Measurements from ENCODE around the gene ERCC6. TPM values are rescaled to one million over a fixed set of nuclear protein-coding genes. Genes with fewer than 3 reads are reported as not detected.

The ERCC6 gene
- total and polyA plus RNA-seq, 4 donors, result 2.8 to 27.2 (median 11.2) TPM

GRCh38 chr10:49575489-49576072 is 36.7 kb upstream of the ERCC6 start:
- ATAC-seq (ENCODE audit: insufficient read depth, low FRiP score), result no peak
- H3K36me3 ChIP-seq (ENCODE audit: control insufficient read depth in 4 of 4, insufficient read depth in 4 of 4, low read length in 4 of 4), result no peaks in the 10 kb centered on the region
- H3K9me3 ChIP-seq (ENCODE audit: control insufficient read depth in 4 of 4, insufficient read depth in 3 of 4, low read length in 3 of 4), result peaks cover 0 to 2% (median 0%) of the 10 kb centered on the region in 4 donors
- H3K4me1 ChIP-seq (ENCODE audit: control insufficient read depth in 5 of 5, insufficient read depth in 5 of 5, low read length in 5 of 5), result no peaks in the 10 kb centered on the region
- 83 to 88% methylated on average over 11 of the region's 11 CpGs for WGBS, 2 donors
- no peak for TF ChIP-seq CTCF (IDR thresholded peaks at IDR 0.05; ENCODE audit: control extremely low read depth, extremely low read depth)
- H3K4me3 ChIP-seq, result no peak overlapping the region
- no peak overlapping the region for H3K27ac ChIP-seq (ENCODE audit: low read depth in 1 of 2, low read length in 1 of 2)
- H3K9ac ChIP-seq (ENCODE audit: insufficient read depth in 1 of 2, low read length in 2 of 2), result no peak overlapping the region
- no peak for DNase-seq
- H3K27me3 ChIP-seq (ENCODE audit: control insufficient read depth in 3 of 3, insufficient read depth in 3 of 3, low read length in 2 of 3), result peaks cover 0 to 2% (median 0%) of the 10 kb centered on the region in 3 donors

- 79 to 81% methylated on average over 9 of the region's 9 CpGs for WGBS, 2 donors
Measured at GRCh38 chr10:49572594-49573114, 33.7 kb upstream of the ERCC6 start.

GRCh38 chr10:49571388-49571787 is 32.5 kb upstream of the ERCC6 start:
- no peak overlapping the region for H3K27ac ChIP-seq (ENCODE audit: low read depth in 1 of 2, low read length in 1 of 2)
- H3K27me3 ChIP-seq (ENCODE audit: control insufficient read depth in 3 of 3, insufficient read depth in 3 of 3, low read length in 2 of 3), result peaks cover 0 to 2% (median 0%) of the 10 kb centered on the region in 3 donors
- no peak for ATAC-seq (ENCODE audit: insufficient read depth, low FRiP score)
- peaks cover 0 to 9% (median 0%) of the 10 kb centered on the region in 4 donors for H3K9me3 ChIP-seq (ENCODE audit: control insufficient read depth in 4 of 4, insufficient read depth in 3 of 4, low read length in 3 of 4)
- no peak overlapping the region for H3K9ac ChIP-seq (ENCODE audit: insufficient read depth in 1 of 2, low read length in 2 of 2)
- peak in 1 of 3 donors; percentile 32 for DNase-seq
- no peak for TF ChIP-seq CTCF (IDR thresholded peaks at IDR 0.05; ENCODE audit: control extremely low read depth, extremely low read depth)
- H3K4me3 ChIP-seq, result no peak overlapping the region
- no peaks in the 10 kb centered on the region for H3K4me1 ChIP-seq (ENCODE audit: control insufficient read depth in 5 of 5, insufficient read depth in 5 of 5, low read length in 5 of 5)
- no peaks in the 10 kb centered on the region for H3K36me3 ChIP-seq (ENCODE audit: control insufficient read depth in 4 of 4, insufficient read depth in 4 of 4, low read length in 4 of 4)
- 44 to 53% methylated on average over 2 of the region's 2 CpGs for WGBS, 2 donors

More at GRCh38 chr10:49572594-49573114, 33.7 kb upstream of the ERCC6 start:
- Histone ChIP-seq H3K9me3 (ENCODE audit: control insufficient read depth in 4 of 4, insufficient read depth in 3 of 4, low read length in 3 of 4) (peaks cover 0 to 9% (median 0%) of the 10 kb centered on the region in 4 donors), H3K27ac (ENCODE audit: low read depth in 1 of 2, low read length in 1 of 2) (no peak overlapping the region), H3K9ac (ENCODE audit: insufficient read depth in 1 of 2, low read length in 2 of 2) (no peak overlapping the region), H3K4me3 (no peak overlapping the region), H3K4me1 (ENCODE audit: control insufficient read depth in 5 of 5, insufficient read depth in 5 of 5, low read length in 5 of 5) (no peaks in the 10 kb centered on the region), H3K27me3 (ENCODE audit: control insufficient read depth in 3 of 3, insufficient read depth in 3 of 3, low read length in 2 of 3) (peaks cover 0 to 2% (median 0%) of the 10 kb centered on the region in 3 donors), H3K36me3 (ENCODE audit: control insufficient read depth in 4 of 4, insufficient read depth in 4 of 4, low read length in 4 of 4) (no peaks in the 10 kb centered on the region)
- TF ChIP-seq CTCF (IDR thresholded peaks at IDR 0.05; ENCODE audit: control extremely low read depth, extremely low read depth), result no peak
- no peak for DNase-seq
- no peak for ATAC-seq (ENCODE audit: insufficient read depth, low FRiP score)

Data from lung (tissue), 12 donors.